ENCODE results near the gene ANKRD27.
A peak's percentile ranks its signal among the peaks of the same experiment; 100 is the strongest.

Gene ANKRD27

DNA sequence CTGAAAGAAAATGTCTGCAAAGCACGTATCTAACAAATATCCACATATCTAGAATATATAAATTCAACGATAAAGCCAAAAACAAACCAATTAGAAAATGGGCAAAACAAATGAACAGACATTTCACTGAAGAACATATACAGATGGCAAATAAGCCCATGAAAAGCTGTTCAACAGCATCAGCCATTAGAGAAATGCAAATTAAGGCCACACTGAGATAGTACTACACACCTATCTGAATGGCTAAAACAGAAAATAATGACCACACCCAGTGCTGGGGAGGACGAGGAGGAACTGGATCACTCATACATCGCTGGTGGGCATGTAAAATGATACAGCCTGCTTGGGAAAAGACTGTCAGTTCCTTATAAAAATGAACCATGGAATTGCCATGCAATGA, 62.0 kb downstream of the ANKRD27 start:
- H3K4me3 ChIP-seq (ENCODE audit: low read depth, low read length) = no peak overlapping the region
- TF ChIP-seq, protein P1, sequence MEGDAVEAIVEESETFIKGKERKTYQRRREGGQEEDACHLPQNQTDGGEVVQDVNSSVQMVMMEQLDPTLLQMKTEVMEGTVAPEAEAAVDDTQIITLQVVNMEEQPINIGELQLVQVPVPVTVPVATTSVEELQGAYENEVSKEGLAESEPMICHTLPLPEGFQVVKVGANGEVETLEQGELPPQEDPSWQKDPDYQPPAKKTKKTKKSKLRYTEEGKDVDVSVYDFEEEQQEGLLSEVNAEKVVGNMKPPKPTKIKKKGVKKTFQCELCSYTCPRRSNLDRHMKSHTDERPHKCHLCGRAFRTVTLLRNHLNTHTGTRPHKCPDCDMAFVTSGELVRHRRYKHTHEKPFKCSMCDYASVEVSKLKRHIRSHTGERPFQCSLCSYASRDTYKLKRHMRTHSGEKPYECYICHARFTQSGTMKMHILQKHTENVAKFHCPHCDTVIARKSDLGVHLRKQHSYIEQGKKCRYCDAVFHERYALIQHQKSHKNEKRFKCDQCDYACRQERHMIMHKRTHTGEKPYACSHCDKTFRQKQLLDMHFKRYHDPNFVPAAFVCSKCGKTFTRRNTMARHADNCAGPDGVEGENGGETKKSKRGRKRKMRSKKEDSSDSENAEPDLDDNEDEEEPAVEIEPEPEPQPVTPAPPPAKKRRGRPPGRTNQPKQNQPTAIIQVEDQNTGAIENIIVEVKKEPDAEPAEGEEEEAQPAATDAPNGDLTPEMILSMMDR (IDR thresholded peaks at IDR 0.05; ENCODE audit: low read depth, low read length) = no peak

DNA sequence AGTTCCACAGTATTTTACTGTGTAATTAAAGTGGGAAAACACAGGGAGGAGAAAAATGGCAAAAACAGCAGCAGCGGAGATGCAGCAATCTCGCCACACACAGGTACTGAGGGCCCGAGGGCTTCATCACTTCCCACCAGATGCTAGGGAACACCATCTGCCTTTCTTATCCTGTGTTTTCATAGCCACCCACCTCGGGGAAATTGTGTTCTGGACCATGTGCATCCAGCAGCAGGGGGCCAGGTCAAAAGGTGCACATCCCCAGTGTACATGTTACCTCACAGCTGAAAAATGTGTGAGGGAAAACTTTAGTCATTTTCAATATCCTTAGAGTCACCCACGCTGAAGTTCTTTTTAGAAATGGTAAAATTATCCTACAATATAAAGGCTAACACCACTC, 63.8 kb downstream of the ANKRD27 start:
- no peak overlapping the region for H3K4me3 ChIP-seq (ENCODE audit: low read depth, low read length)
- TF ChIP-seq, protein P1 (IDR thresholded peaks at IDR 0.05; ENCODE audit: low read depth, low read length) = no peak

DNA sequence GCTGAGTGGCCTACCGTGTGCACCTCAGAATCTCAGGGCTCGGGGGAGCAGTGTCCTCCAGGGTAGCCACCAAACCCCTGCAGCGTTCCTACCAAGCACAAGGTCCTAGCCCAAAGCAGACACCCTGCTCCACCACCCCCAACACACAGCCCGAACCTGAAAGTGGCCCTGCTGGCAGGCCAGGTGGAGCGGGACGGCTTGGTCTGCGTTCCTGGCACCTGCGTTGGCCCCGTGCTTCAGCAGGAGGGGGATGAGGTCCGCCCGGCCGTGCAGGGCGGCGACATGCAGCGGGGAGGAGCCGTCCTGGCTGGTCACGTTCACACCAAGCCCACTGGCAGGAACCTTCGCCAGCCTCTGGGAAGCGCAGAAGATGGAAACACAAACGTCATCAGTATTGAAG, 67.5 kb downstream of the ANKRD27 start:
- TF ChIP-seq, protein P1 (IDR thresholded peaks at IDR 0.05; ENCODE audit: low read depth, low read length) = no peak
- H3K4me3 ChIP-seq (ENCODE audit: low read depth, low read length) = no peak overlapping the region

DNA sequence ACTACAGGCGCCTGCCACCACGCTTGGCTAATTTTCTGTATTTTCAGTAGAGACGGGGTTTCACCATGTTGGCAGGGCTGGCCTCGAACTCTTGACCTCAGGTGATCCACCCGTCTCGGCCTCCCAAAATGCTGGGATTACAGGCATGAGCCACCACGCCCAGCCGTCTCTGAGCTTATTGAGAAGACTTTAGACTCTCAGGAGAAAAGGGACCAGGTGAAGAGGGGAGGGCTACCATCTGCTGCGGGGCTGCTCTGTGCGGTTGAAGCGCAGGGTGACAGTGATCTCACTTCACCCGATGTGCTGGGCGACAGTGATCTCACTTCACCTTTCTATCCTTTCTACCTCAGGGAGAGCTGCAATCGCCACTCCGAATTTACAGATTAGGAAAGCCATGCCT, 68.7 kb downstream of the ANKRD27 start:
- H3K4me3 ChIP-seq (ENCODE audit: low read depth, low read length) = no peak overlapping the region
- TF ChIP-seq, protein P1 (IDR thresholded peaks at IDR 0.05; ENCODE audit: low read depth, low read length) = no peak

DNA sequence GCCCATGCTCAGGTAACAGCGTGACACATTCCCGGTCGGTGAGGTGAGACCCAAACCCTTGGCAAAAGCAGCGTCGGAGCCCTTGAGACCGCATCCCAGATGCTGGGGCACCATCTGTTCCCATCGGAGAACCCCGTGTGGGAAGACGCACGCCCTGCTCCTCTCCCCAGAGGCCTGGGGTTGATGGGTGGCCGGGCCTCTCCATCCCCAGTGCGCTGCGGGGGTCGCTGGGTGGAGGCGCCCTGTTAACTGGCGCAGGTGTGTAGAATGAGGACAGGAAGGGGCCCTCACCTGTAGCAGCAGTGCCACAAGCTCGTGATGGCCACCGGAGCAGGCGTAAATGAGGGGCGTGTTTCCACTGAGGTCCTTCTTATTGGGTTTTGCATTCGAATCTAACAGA, 69.4 kb downstream of the ANKRD27 start:
- TF ChIP-seq, protein P1 (IDR thresholded peaks at IDR 0.05; ENCODE audit: low read depth, low read length) = no peak
- H3K4me3 ChIP-seq (ENCODE audit: low read depth, low read length) = no peak overlapping the region

DNA sequence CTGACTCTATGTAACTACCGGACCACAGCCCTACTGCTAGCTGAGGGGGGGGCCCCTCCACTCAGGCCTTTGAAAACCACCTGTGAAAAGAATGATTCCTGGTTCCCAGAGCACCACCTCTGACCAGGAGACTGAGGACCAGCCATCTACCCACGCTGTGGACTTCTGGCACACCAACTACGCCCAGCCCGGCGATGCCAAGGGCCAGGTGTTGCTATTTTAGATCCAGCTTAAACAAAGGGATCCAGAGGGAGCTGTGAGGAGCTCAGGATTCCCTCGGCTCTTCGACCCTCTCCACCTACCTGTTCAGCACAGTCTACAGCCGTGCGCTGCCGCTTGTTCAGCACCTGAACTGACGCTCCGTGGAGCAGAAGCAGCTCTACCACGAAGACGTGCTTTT, 71.0 kb downstream of the ANKRD27 start:
- TF ChIP-seq, protein P1 (IDR thresholded peaks at IDR 0.05; ENCODE audit: low read depth, low read length) = no peak
- H3K4me3 ChIP-seq (ENCODE audit: low read depth, low read length) = no peak overlapping the region

DNA sequence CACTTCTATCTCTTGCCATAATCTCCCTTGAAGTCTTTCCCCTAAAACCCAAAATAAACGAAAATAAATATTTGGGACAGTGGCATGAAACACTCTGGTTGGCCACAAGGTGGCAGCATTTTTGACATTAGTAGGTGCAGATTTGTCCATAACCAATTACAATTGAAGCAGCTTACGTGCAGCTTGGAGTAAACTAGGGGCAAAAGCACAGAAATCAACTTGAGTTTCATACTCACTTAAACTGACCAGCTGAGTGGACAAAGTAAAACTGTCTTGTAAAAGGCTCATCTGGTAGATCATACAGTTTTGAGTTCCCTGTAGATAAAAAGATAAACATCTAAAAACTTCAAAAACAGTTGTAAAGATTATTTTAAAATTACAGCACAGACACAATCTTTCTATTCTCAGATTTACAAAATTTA, 75.2 kb downstream of the ANKRD27 start:
- TF ChIP-seq, protein P1 (IDR thresholded peaks at IDR 0.05; ENCODE audit: low read depth, low read length) = peak; percentile 50

More for the DNA sequence above, 75.2 kb downstream of the ANKRD27 start:
- no peak overlapping the region for H3K4me3 ChIP-seq (ENCODE audit: low read depth, low read length)
